WI38 (cell line): ENCODE data around the gene PITPNM3.

Experiments used
- H3K4me3 ChIP-seq: 2 replicates; pipeline ENCODE4 v1.5.1; 2011; ENCODE audit warnings: low read depth, mild to moderate bottlenecking, control low read depth, low read length
- TF ChIP-seq, protein P1 (sequence below): IDR thresholded peaks from 2 replicates; pipeline ENCODE4 v1.5.1; 2012; ENCODE audit warnings: low read depth, mild to moderate bottlenecking, control low read depth, low read length

The PITPNM3 gene

DNA sequence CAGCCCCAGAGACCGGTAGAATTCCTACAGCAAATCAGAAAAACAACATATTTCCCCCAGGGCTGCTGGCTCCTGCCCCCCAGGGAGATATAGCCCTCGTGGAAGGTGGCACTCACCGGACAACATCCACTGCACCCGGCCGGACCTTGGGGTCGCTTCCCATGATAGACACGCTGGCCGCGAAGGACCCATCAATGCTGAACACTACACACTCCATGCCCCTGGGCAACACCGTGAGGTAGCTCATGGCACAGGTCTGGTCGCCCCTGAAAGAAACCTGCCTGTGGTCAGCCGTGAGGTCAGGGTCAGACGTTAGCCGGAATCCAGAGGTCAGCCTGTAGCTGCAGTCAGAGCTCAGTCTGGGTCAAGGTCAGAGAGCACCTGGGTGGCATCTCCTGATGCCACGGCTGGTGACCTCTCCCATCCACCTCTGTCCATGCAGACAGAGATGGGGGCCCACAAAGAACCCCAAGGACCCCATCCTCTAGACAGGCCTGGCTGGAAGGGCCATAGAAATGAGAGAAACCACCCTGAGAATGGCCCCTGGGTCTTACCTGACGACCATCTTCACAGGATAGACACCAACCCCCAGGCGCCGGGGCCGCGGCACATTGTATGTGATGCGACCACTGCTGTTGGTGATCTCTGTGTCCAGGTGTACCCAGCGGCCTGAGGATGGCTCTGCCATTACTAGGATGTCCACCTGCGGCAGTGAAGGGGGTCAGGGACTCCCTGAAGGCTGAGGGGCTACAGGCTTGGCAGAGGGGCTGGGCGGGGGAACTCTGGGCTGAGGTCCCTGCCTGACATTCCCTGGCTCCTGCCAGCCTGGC is 92.5 kb downstream of the PITPNM3 start:
- H3K4me3 ChIP-seq, result no peak overlapping the region
- TF ChIP-seq, protein P1, sequence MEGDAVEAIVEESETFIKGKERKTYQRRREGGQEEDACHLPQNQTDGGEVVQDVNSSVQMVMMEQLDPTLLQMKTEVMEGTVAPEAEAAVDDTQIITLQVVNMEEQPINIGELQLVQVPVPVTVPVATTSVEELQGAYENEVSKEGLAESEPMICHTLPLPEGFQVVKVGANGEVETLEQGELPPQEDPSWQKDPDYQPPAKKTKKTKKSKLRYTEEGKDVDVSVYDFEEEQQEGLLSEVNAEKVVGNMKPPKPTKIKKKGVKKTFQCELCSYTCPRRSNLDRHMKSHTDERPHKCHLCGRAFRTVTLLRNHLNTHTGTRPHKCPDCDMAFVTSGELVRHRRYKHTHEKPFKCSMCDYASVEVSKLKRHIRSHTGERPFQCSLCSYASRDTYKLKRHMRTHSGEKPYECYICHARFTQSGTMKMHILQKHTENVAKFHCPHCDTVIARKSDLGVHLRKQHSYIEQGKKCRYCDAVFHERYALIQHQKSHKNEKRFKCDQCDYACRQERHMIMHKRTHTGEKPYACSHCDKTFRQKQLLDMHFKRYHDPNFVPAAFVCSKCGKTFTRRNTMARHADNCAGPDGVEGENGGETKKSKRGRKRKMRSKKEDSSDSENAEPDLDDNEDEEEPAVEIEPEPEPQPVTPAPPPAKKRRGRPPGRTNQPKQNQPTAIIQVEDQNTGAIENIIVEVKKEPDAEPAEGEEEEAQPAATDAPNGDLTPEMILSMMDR, result no peak

DNA sequence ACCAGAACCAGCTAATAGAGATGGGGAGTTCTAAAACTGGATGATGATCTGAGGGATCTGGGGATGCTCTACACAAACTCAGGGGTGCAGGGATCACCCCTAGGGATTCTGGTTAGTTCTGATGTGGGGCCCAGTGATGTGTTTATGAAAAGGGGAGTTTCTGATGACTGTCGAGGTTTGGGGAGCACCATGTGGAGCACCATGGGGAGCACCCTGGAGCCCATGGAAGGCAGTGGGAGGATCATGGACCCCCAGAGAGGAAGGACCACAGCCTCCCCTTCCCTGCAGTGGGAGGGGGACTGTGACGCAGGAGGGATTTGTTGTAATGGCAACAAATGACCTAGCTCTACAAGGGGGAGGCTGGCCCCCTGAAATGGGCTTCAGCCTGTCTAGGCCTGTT is 93.7 kb downstream of the PITPNM3 start:
- TF ChIP-seq, protein P1, result no peak

DNA sequence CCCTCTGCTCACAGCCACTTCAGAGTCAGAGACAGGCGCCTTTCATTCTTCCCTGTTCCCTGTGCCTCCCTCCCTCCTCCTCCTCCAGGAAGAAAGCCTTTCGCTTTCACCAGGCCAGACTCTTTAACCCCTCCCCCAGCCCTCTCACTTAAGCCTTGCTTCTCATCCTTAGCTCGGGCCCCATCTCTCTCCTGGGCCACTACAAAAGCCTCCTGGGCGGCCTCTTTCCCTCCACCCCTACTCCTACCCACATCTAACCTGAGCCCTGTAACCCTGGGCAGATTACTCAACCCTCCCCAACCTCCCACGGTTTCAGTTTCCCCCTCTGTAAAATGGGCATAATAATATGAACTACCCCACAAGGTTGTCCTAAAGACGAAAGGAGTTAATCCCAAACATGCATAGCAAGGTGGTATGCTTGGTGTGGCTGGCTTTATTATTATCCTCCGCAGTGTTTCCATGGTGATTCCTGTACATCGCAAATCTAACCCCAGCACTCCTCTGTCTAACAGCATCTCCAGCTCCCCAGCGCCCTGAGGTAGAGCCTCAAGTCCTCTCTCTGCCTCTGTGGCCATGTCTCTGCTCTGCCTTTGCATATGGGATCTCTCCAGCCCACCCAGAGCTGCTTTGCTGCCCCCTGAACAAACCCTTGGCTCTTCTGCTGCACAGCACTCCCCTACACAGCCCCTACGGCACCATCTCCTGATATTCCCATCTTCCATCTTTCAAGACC is 94.4 kb downstream of the PITPNM3 start:
- TF ChIP-seq, protein P1, result no peak
- no peak overlapping the region for H3K4me3 ChIP-seq

More for the DNA sequence above, 93.7 kb downstream of the PITPNM3 start:
- no peak overlapping the region for H3K4me3 ChIP-seq

DNA sequence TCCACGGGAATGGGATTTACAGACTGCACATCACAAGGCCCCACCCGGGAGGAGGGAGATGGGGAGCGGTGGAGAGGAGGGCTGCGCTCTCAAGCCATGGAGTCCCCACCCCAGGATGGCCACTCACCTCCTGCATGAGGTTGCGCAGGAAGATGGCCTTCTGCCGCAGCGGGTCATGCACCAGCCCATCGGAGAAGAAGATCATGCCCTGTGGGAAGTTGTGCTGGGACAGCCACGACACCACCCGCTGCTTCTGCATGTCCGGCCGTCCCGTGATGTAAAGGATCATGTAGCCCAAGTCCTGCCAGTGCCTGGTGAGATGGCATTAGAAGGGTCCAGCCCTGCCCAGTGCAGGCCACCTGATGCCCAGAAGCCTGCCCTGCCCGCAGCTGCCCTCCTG is 95.1 kb downstream of the PITPNM3 start:
- no peak overlapping the region for H3K4me3 ChIP-seq
- TF ChIP-seq, protein P1, result no peak

DNA sequence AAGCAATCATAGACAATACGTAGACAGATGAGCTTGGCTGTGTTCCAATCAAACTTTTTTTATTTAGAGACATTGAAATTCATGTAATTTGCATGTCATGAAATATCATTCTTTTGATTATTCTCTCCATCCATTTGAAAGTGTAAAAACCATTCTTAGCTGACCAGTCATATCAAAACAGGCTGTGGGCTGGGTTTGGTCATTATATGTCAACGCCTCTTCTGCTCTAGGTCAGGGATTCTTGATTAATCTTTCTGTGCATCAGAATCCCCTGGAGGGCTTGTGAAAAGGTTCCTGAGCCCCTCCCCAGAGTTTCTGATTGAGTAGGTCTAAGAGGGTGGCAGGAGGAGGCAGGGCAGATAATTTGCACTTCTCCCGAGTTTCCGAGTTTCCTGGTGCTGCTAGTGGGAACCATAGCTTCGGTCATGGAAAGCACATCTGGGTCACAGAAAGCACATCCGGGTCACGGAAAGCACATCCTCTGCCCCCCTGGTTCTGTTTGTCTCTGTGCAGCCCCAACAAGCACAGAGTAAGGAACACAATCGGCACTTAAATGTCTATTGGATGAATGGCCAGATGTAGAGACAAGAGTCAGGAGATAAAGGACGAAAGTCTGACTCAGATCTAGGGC is 95.7 kb downstream of the PITPNM3 start:
- no peak overlapping the region for H3K4me3 ChIP-seq
- TF ChIP-seq, protein P1, result no peak

DNA sequence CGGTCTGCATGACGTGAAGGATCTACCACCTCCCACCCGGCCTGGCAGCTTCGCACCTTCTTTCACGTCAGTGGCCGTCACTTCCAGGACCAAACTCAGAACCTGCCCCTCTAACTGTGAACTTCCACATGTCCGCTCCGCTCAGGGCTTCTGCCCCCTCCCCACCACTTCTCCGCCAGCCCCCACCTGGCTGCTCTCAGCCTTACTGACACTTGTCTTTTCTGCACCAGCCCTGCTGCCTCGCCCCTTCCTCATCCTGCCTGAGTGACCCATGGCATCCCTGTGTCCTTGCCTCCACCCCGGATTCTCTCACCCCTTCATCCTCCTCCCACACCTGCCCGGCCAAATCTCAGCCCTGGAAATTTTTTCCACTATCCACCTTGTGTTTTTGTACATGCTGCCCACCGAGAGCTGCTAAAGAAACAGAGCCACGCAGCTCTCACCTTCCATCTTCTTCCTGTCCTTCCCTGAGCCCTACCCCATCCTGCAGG is 97.8 kb downstream of the PITPNM3 start:
- TF ChIP-seq, protein P1, result no peak
- no peak overlapping the region for H3K4me3 ChIP-seq
